H9 (cell line): ENCODE data around the gene ACOXL. TPM values are rescaled to one million over a fixed set of nuclear protein-coding genes. Genes with fewer than 3 reads are reported as not detected.

Experiments
- DNase-seq: peaks from one replicate; pipeline ENCODE4 v3.0.0-alpha.2; 2017
- H2AFZ ChIP-seq: one replicate; pipeline ENCODE4 v1.6.1; 2013; ENCODE audit warnings: mild to moderate bottlenecking, low read length, control low read depth, moderate library complexity
- H2AK5ac ChIP-seq: 2 replicates; pipeline ENCODE4 v1.6.1; 2013; ENCODE audit warnings: low read length, control low read depth, mixed read lengths; ENCODE audit not compliant: insufficient read length
- H2BK120ac ChIP-seq: one replicate; pipeline ENCODE4 v1.6.1; 2013; ENCODE audit warnings: low read depth, mild to moderate bottlenecking, low read length, control low read depth, inconsistent platforms; ENCODE audit not compliant: poor library complexity, severe bottlenecking
- H2BK12ac ChIP-seq: 2 replicates; pipeline ENCODE4 v1.6.1; 2013; ENCODE audit warnings: low read length, control low read depth, mixed read lengths, low read depth; ENCODE audit not compliant: insufficient read length
- H2BK15ac ChIP-seq: 2 replicates; pipeline ENCODE4 v1.6.1; 2013; ENCODE audit warnings: low read depth, low read length, control low read depth
- H2BK20ac ChIP-seq: one replicate; pipeline ENCODE4 v1.6.1; 2013; ENCODE audit warnings: low read depth, mild to moderate bottlenecking, low read length, control low read depth, inconsistent platforms; ENCODE audit not compliant: poor library complexity, severe bottlenecking
- H2BK5ac ChIP-seq: 2 replicates; pipeline ENCODE4 v1.6.1; 2013; ENCODE audit warnings: low read length, control low read depth, mixed read lengths; ENCODE audit not compliant: insufficient read length
- H3K14ac ChIP-seq: 2 replicates; pipeline ENCODE4 v1.6.1; 2013; ENCODE audit warnings: low read length, control low read depth; ENCODE audit not compliant: insufficient read depth
- H3K18ac ChIP-seq: 2 replicates; pipeline ENCODE4 v1.6.1; 2013; ENCODE audit warnings: low read depth, mild to moderate bottlenecking, mixed read lengths, low read length, control low read depth; ENCODE audit not compliant: insufficient read length
- H3K23ac ChIP-seq: 2 replicates; pipeline ENCODE4 v1.6.1; 2013; ENCODE audit warnings: low read length, control low read depth, mixed read lengths, low read depth; ENCODE audit not compliant: insufficient read length
- H3K23me2 ChIP-seq: 2 replicates; pipeline ENCODE4 v1.6.1; 2013; ENCODE audit warnings: low read depth, mild to moderate bottlenecking, mixed read lengths, low read length, control low read depth; ENCODE audit not compliant: insufficient read length, poor library complexity, severe bottlenecking
- H3K27ac ChIP-seq: 2 replicates; pipeline ENCODE4 v1.5.1; 2013; ENCODE audit warnings: low read length, control low read depth, mixed read lengths, low read depth; ENCODE audit not compliant: insufficient read length
- H3K27me3 ChIP-seq: 2 replicates; pipeline ENCODE4 v1.6.1; 2013; ENCODE audit warnings: low read length, control low read depth, inconsistent platforms; ENCODE audit not compliant: insufficient read depth
- H3K4ac ChIP-seq: 2 replicates; pipeline ENCODE4 v1.6.1; 2013; ENCODE audit warnings: low read depth, mild to moderate bottlenecking, control low read depth, inconsistent platforms, low read length, moderate library complexity
- H3K4me1 ChIP-seq: 2 replicates; pipeline ENCODE4 v1.6.1; 2013; ENCODE audit warnings: low read length, control low read depth, inconsistent platforms; ENCODE audit not compliant: insufficient read depth
- H3K4me2 ChIP-seq: 2 replicates; pipeline ENCODE4 v1.6.1; 2013; ENCODE audit warnings: low read length, control low read depth, mixed read lengths; ENCODE audit not compliant: insufficient read length, insufficient read depth
- H3K56ac ChIP-seq: 2 replicates; pipeline ENCODE4 v1.6.1; 2013; ENCODE audit warnings: low read depth, mild to moderate bottlenecking, mixed read lengths, low read length, control low read depth; ENCODE audit not compliant: insufficient read length
- H3K79me1 ChIP-seq: 2 replicates; pipeline ENCODE4 v1.6.1; 2013; ENCODE audit warnings: low read depth, mild to moderate bottlenecking, moderate library complexity, low read length, control low read depth, inconsistent platforms; ENCODE audit not compliant: insufficient read depth, poor library complexity, severe bottlenecking
- H3K79me2 ChIP-seq: 2 replicates; pipeline ENCODE4 v1.6.1; 2013; ENCODE audit warnings: low read length, control low read depth, inconsistent platforms; ENCODE audit not compliant: insufficient read depth
- H3K9ac ChIP-seq: 2 replicates; pipeline ENCODE4 v1.6.1; 2013; ENCODE audit warnings: low read length, control low read depth, mixed read lengths; ENCODE audit not compliant: insufficient read length; ENCODE audit errors: extremely low read depth
- H3K9me3 ChIP-seq: one replicate; pipeline ENCODE4 v1.6.1; 2013; ENCODE audit warnings: low read depth, low read length, inconsistent platforms; ENCODE audit not compliant: control insufficient read depth
- H3T11ph ChIP-seq: one replicate; pipeline ENCODE4 v1.6.1; 2013; ENCODE audit warnings: mild to moderate bottlenecking, low read length, control low read depth, inconsistent platforms
- H4K20me1 ChIP-seq: one replicate; pipeline ENCODE4 v1.6.1; 2013; ENCODE audit not compliant: control insufficient read depth, insufficient read length, insufficient read depth
- H4K5ac ChIP-seq: 2 replicates; pipeline ENCODE4 v1.6.1; 2013; ENCODE audit warnings: low read depth, mild to moderate bottlenecking, mixed read lengths, low read length, control low read depth; ENCODE audit not compliant: insufficient read length
- H4K8ac ChIP-seq: replicated peaks from 2 replicates; pipeline ENCODE4 v1.6.1; 2013; ENCODE audit warnings: low read length, control low read depth, mixed read lengths, low read depth; ENCODE audit not compliant: insufficient read length
- H4K91ac ChIP-seq: 2 replicates; pipeline ENCODE4 v1.6.1; 2013; ENCODE audit warnings: low read depth, mild to moderate bottlenecking, moderate library complexity, mixed read lengths, low read length, control low read depth; ENCODE audit not compliant: insufficient read length
- H3K27ac Mint-ChIP-seq, 3 experiments: 2 replicates in 2 of 3; 3 replicates in 1 of 3; pipeline ENCODE4 v1.8.0; 2020 to 2021; ENCODE audit warnings: mixed read lengths in 3 of 3, mild to moderate bottlenecking in 1 of 3, moderate library complexity in 1 of 3
- H3K27me3 Mint-ChIP-seq: 2 replicates; pipeline ENCODE4 v1.8.0; 2021; ENCODE audit warnings: low read depth, mild to moderate bottlenecking, moderate library complexity, mixed read lengths
- H3K36me3 Mint-ChIP-seq, 3 experiments: 2 replicates in 2 of 3; 3 replicates in 1 of 3; pipeline ENCODE4 v1.8.0; 2020 to 2021; ENCODE audit warnings: low read depth in 3 of 3, mixed read lengths in 3 of 3; ENCODE audit not compliant: insufficient read depth in 1 of 3
- H3K4me1 Mint-ChIP-seq, 2 experiments: 2 replicates each; pipeline ENCODE4 v1.8.0; 2020; ENCODE audit warnings: mixed read lengths in 2 of 2
- H3K4me3 Mint-ChIP-seq, 2 experiments: 2 replicates in 1 of 2; 3 replicates in 1 of 2; pipeline ENCODE4 v1.8.0; 2020 to 2021; ENCODE audit warnings: mild to moderate bottlenecking in 2 of 2, mixed read lengths in 2 of 2, moderate library complexity in 1 of 2
- H3K9me3 Mint-ChIP-seq, 2 experiments: 2 replicates in 1 of 2; 3 replicates in 1 of 2; pipeline ENCODE4 v1.8.0; 2020; ENCODE audit warnings: mild to moderate bottlenecking in 2 of 2, mixed read lengths in 2 of 2, moderate library complexity in 1 of 2
- WGBS: extraction: QIAGEN DNeasy Blood & Tissue Kit; methylation state at CpG from one replicate; pipeline ENCODE4 v1.1.7; 2013; ENCODE audit warnings: missing lambda C conversion rate, low lambda C conversion rate, mixed read lengths; ENCODE audit not compliant: insufficient read length; ENCODE audit errors: extremely low coverage; 5-methylcytosine and 5-hydroxymethylcytosine counted together
- total RNA-seq: library from RNA; stranded (reverse); gene quantifications from 2 replicates; pipeline ENCODE4 v1.2.1, GENCODE V29; 2021
- TF ChIP-seq, protein P1 (sequence below): fragments of 200-600 bp; sonication (generic); conservative IDR thresholded peaks from 3 replicates; pipeline ENCODE4 v1.8.0; 2021; ENCODE audit warnings: antibody characterized with exemption, mild to moderate bottlenecking

Gene ACOXL
- total RNA-seq, 1 experiment from 2014 or later: 37.6 TPM

DNA sequence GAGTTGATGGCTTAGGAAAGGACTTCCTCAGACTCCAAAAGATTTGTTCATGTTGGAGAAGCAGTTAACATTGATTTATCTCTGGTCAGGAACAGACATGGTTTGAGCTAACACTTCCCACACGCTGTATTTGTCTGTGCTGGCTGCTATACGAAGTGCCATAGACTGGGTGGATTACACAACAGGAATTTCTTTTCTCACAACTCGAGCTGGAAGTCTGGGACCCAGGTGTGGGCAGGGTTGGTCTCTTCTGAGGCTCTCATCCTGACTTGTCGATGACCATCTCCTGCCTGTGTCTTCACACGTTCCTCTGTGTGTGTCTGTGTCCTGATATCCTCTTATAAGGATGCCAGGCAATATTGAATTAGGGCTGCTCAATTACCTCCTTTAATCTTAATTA lies 224.9 kb downstream of the ACOXL start:
- H2BK20ac ChIP-seq: no peak overlapping the region
- H4K8ac ChIP-seq: no peak overlapping the region
- H3K27me3 Mint-ChIP-seq: no peaks in the 10 kb centered on the region; the same call in 1 of the 2 replicates
- H3K79me2 ChIP-seq: no peaks in the 10 kb centered on the region
- no peaks in the 10 kb centered on the region for H3K27me3 ChIP-seq
- H4K20me1 ChIP-seq: no peaks in the 10 kb centered on the region
- no peak overlapping the region for H2BK12ac ChIP-seq
- H3K4ac ChIP-seq: no peak overlapping the region
- no peaks in the 10 kb centered on the region for H3K9me3 ChIP-seq
- H3K18ac ChIP-seq: no peak overlapping the region
- H3K9ac ChIP-seq: no peak overlapping the region
- no peak overlapping the region for H4K91ac ChIP-seq
- no peaks in the 10 kb centered on the region for H3K79me1 ChIP-seq
- no peak overlapping the region for H3T11ph ChIP-seq
- H3K36me3 Mint-ChIP-seq: no peaks in the 10 kb centered on the region; a peak in 1 of 7 replicates
- H3K27ac ChIP-seq: no peak overlapping the region
- peaks cover 3 to 14% of the 10 kb centered on the region in 2 experiments for H3K4me1 Mint-ChIP-seq
- H3K27ac Mint-ChIP-seq: 0 out of 7 replicates have a peak overlapping the region, but pooled peaks of 1 of the 3 experiments have one; percentile 13
- H2AFZ ChIP-seq: no peak overlapping the region
- no peaks in the 10 kb centered on the region; a peak in 1 of 5 replicates for H3K9me3 Mint-ChIP-seq
- no peaks in the 10 kb centered on the region for H3K23me2 ChIP-seq
- no peak overlapping the region for H2BK5ac ChIP-seq
- no peak overlapping the region for H3K56ac ChIP-seq
- no peak overlapping the region for H3K4me2 ChIP-seq
- H3K23ac ChIP-seq: no peak overlapping the region
- WGBS: no CpG with 5 or more reads among the region's 5 CpGs
- H3K4me1 ChIP-seq: no peaks in the 10 kb centered on the region
- no peak overlapping the region for H2BK15ac ChIP-seq
- no peak overlapping the region for H2BK120ac ChIP-seq
- no peak overlapping the region for H2AK5ac ChIP-seq
- H3K4me3 Mint-ChIP-seq: no peak overlapping the region
- DNase-seq: no peak
- no peak overlapping the region for H3K14ac ChIP-seq
- H4K5ac ChIP-seq: no peak overlapping the region
- TF ChIP-seq, protein P1, sequence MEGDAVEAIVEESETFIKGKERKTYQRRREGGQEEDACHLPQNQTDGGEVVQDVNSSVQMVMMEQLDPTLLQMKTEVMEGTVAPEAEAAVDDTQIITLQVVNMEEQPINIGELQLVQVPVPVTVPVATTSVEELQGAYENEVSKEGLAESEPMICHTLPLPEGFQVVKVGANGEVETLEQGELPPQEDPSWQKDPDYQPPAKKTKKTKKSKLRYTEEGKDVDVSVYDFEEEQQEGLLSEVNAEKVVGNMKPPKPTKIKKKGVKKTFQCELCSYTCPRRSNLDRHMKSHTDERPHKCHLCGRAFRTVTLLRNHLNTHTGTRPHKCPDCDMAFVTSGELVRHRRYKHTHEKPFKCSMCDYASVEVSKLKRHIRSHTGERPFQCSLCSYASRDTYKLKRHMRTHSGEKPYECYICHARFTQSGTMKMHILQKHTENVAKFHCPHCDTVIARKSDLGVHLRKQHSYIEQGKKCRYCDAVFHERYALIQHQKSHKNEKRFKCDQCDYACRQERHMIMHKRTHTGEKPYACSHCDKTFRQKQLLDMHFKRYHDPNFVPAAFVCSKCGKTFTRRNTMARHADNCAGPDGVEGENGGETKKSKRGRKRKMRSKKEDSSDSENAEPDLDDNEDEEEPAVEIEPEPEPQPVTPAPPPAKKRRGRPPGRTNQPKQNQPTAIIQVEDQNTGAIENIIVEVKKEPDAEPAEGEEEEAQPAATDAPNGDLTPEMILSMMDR: no peak
